Central memory CD8-positive, alpha-beta T cell (primary cell): Measurements from ENCODE around the gene PCSK4.

Experiments used
- ATAC-seq: fragments of 150-1000 bp; cut with Tn5 transposase; replicated peaks from 2 replicates; pipeline ENCODE4 v1.10.0; 2022; ENCODE audit warnings: mild to moderate bottlenecking, moderate FRiP score, moderate number of reproducible peaks; ENCODE audit not compliant: poor library complexity, severe bottlenecking; ENCODE audit errors: extremely low read depth
- DNase-seq, 2 donors: peaks; one replicate each; pipeline ENCODE4 v3.0.0; 2021; ENCODE audit warnings: low spot score in 2 of 2
- H3K27ac Mint-ChIP-seq: one replicate; pipeline ENCODE4 v1.8.0; 2022; ENCODE audit warnings: low read depth, mild to moderate bottlenecking, moderate library complexity, mixed read lengths
- H3K27me3 Mint-ChIP-seq: one replicate; pipeline ENCODE4 v1.8.0; 2022; ENCODE audit warnings: mixed read lengths
- H3K36me3 Mint-ChIP-seq: one replicate; pipeline ENCODE4 v1.8.0; 2022; ENCODE audit warnings: mild to moderate bottlenecking, moderate library complexity, mixed read lengths; ENCODE audit not compliant: insufficient read depth
- H3K4me1 Mint-ChIP-seq: one replicate; pipeline ENCODE4 v1.8.0; 2022; ENCODE audit warnings: mixed read lengths
- H3K4me3 Mint-ChIP-seq: one replicate; pipeline ENCODE4 v1.8.0; 2022; ENCODE audit warnings: mild to moderate bottlenecking, moderate library complexity, mixed read lengths
- H3K9me3 Mint-ChIP-seq: one replicate; pipeline ENCODE4 v1.8.0; 2022; ENCODE audit warnings: mixed read lengths

The PCSK4 gene

GRCh38 chr19:1474011-1474764 lies 16.0 kb downstream of the PCSK4 start:
- Mint-ChIP-seq H3K4me1 (peaks cover 17% of the 10 kb centered on the region), H3K36me3 (peaks cover 6% of the 10 kb centered on the region), H3K27me3 (no peaks in the 10 kb centered on the region), H3K27ac (no peak overlapping the region), H3K9me3 (no peaks in the 10 kb centered on the region), H3K4me3 (no peak overlapping the region)
- DNase-seq: no peak
- no peak for ATAC-seq

GRCh38 chr19:1473085-1473851 lies 16.9 kb downstream of the PCSK4 start:
- H3K27ac Mint-ChIP-seq: no peak overlapping the region
- ATAC-seq (no peak), DNase-seq (no peak)
- H3K4me1 Mint-ChIP-seq: peaks cover 12% of the 10 kb centered on the region
- no peak overlapping the region for H3K4me3 Mint-ChIP-seq
- peaks cover 5% of the 10 kb centered on the region for H3K36me3 Mint-ChIP-seq
- H3K9me3 Mint-ChIP-seq: no peaks in the 10 kb centered on the region
- no peaks in the 10 kb centered on the region for H3K27me3 Mint-ChIP-seq

GRCh38 chr19:1472231-1473084 lies 17.7 kb downstream of the PCSK4 start:
- H3K4me1 Mint-ChIP-seq: peaks cover 12% of the 10 kb centered on the region
- no peaks in the 10 kb centered on the region for H3K9me3 Mint-ChIP-seq
- H3K36me3 Mint-ChIP-seq: peaks cover 4% of the 10 kb centered on the region
- no peak overlapping the region for H3K27ac Mint-ChIP-seq
- peak overlapping the region; percentile 73 for H3K4me3 Mint-ChIP-seq
- DNase-seq (no peak), ATAC-seq (no peak)
- no peaks in the 10 kb centered on the region for H3K27me3 Mint-ChIP-seq

GRCh38 chr19:1471515-1472160 lies 18.5 kb downstream of the PCSK4 start:
- Mint-ChIP-seq H3K27ac (no peak overlapping the region), H3K36me3 (peaks cover 4% of the 10 kb centered on the region), H3K4me3 (peak overlapping the region; percentile 73), H3K9me3 (no peaks in the 10 kb centered on the region), H3K4me1 (peaks cover 12% of the 10 kb centered on the region), H3K27me3 (no peaks in the 10 kb centered on the region)
- DNase-seq: no peak
- ATAC-seq: no peak

GRCh38 chr19:1471010-1471514 lies 19.1 kb downstream of the PCSK4 start:
- H3K27ac Mint-ChIP-seq: no peak overlapping the region
- no peaks in the 10 kb centered on the region for H3K9me3 Mint-ChIP-seq
- DNase-seq (no peak), ATAC-seq (peak; percentile 26)
- H3K4me3 Mint-ChIP-seq: peak overlapping the region; percentile 73
- H3K36me3 Mint-ChIP-seq: peaks cover 4% of the 10 kb centered on the region
- no peaks in the 10 kb centered on the region for H3K27me3 Mint-ChIP-seq
- peaks cover 12% of the 10 kb centered on the region for H3K4me1 Mint-ChIP-seq

- Mint-ChIP-seq H3K4me3 (peak overlapping the region; percentile 73), H3K9me3 (no peaks in the 10 kb centered on the region), H3K36me3 (peaks cover 4% of the 10 kb centered on the region), H3K27ac (no peak overlapping the region), H3K27me3 (no peaks in the 10 kb centered on the region), H3K4me1 (peaks cover 12% of the 10 kb centered on the region)
- ATAC-seq: no peak
- peak in 1 of 2 donors; percentile 45 for DNase-seq
These were observed 19.7 kb downstream of the PCSK4 start for GRCh38 chr19:1470305-1471009.

GRCh38 chr19:1470055-1470304 lies 20.2 kb downstream of the PCSK4 start:
- Mint-ChIP-seq H3K27me3 (no peaks in the 10 kb centered on the region), H3K4me3 (peak overlapping the region; percentile 73), H3K4me1 (peaks cover 12% of the 10 kb centered on the region), H3K36me3 (peaks cover 4% of the 10 kb centered on the region), H3K9me3 (no peaks in the 10 kb centered on the region), H3K27ac (no peak overlapping the region)
- no peak for DNase-seq
- no peak for ATAC-seq

GRCh38 chr19:1469255-1470054 lies 20.7 kb downstream of the PCSK4 start:
- Mint-ChIP-seq H3K27me3 (no peaks in the 10 kb centered on the region), H3K9me3 (no peaks in the 10 kb centered on the region), H3K27ac (no peak overlapping the region), H3K4me3 (peak overlapping the region; percentile 73), H3K4me1 (peaks cover 12% of the 10 kb centered on the region), H3K36me3 (peaks cover 2% of the 10 kb centered on the region)
- no peak for DNase-seq
- ATAC-seq: no peak

- Mint-ChIP-seq H3K9me3 (no peaks in the 10 kb centered on the region), H3K4me3 (peak overlapping the region; percentile 46), H3K27me3 (no peaks in the 10 kb centered on the region), H3K36me3 (peaks cover 2% of the 10 kb centered on the region), H3K4me1 (peaks cover 12% of the 10 kb centered on the region), H3K27ac (no peak overlapping the region)
- ATAC-seq (no peak), DNase-seq (no peak)
These were observed 21.3 kb downstream of the PCSK4 start for GRCh38 chr19:1468821-1469254.

- Mint-ChIP-seq H3K36me3 (peaks cover 2% of the 10 kb centered on the region), H3K27ac (no peak overlapping the region), H3K27me3 (no peaks in the 10 kb centered on the region), H3K4me1 (peaks cover 10% of the 10 kb centered on the region), H3K9me3 (no peaks in the 10 kb centered on the region), H3K4me3 (peak overlapping the region; percentile 46)
- DNase-seq (no peak), ATAC-seq (no peak)
These were observed 21.8 kb downstream of the PCSK4 start for GRCh38 chr19:1468274-1468820.
